MM.1S (cell line): ENCODE measurements around the gene ITK.

ENCODE experiments used
- DNase-seq: peaks from one replicate; pipeline ENCODE4 v3.0.0-alpha.2; 2015
- H2AFZ ChIP-seq: fragments of 300-600 bp; sonication (generic); 2 replicates; pipeline ENCODE4 v1.6.0; 2016; ENCODE audit warnings: antibody characterized with exemption, low read length
- H3F3A ChIP-seq: fragments of 300-600 bp; sonication (generic); 2 replicates; pipeline ENCODE4 v1.6.1; 2016; ENCODE audit warnings: mild to moderate bottlenecking, antibody characterized with exemption, low read length, moderate library complexity, mixed read lengths; ENCODE audit not compliant: insufficient read depth
- H3K27ac ChIP-seq: fragments of 300-600 bp; sonication (generic); 2 replicates; pipeline ENCODE4 v1.5.1; 2016; ENCODE audit warnings: mild to moderate bottlenecking, low read length
- H3K27me3 ChIP-seq: fragments of 300-600 bp; sonication (generic); replicated peaks from 2 replicates; pipeline ENCODE4 v1.6.0; 2016; ENCODE audit warnings: low read length; ENCODE audit not compliant: insufficient read depth
- H3K36me3 ChIP-seq: fragments of 300-600 bp; sonication (generic); replicated peaks from 2 replicates; pipeline ENCODE4 v1.6.1; 2016; ENCODE audit warnings: mild to moderate bottlenecking, low read length, mixed read lengths; ENCODE audit not compliant: insufficient read depth
- H3K4me1 ChIP-seq: fragments of 300-600 bp; sonication (generic); 2 replicates; pipeline ENCODE4 v1.6.1; 2016; ENCODE audit warnings: low read length, mixed read lengths
- H3K4me2 ChIP-seq: fragments of 300-600 bp; sonication (generic); 2 replicates; pipeline ENCODE4 v1.6.0; 2016; ENCODE audit warnings: low read depth, low read length
- H3K4me3 ChIP-seq: fragments of 300-600 bp; sonication (generic); 2 replicates; pipeline ENCODE4 v1.5.1; 2016; ENCODE audit warnings: low read length, mixed read lengths
- H3K79me2 ChIP-seq: fragments of 300-600 bp; sonication (generic); 2 replicates; pipeline ENCODE4 v1.6.1; 2016; ENCODE audit warnings: mixed run types, low read length, mixed read lengths
- H3K9ac ChIP-seq: fragments of 300-600 bp; sonication (generic); 2 replicates; pipeline ENCODE4 v1.6.1; 2016; ENCODE audit warnings: low read length, mixed read lengths
- H3K9me2 ChIP-seq: fragments of 300-600 bp; sonication (generic); replicated peaks from 2 replicates; pipeline ENCODE4 v1.6.1; 2016; ENCODE audit warnings: mild to moderate bottlenecking, low read length, mixed read lengths; ENCODE audit not compliant: insufficient read depth
- H3K9me3 ChIP-seq: fragments of 300-600 bp; sonication (generic); replicated peaks from 2 replicates; pipeline ENCODE4 v1.6.1; 2016; ENCODE audit warnings: mild to moderate bottlenecking, low read length, mixed read lengths; ENCODE audit not compliant: insufficient read depth
- H4K20me1 ChIP-seq: fragments of 300-600 bp; sonication (generic); 2 replicates; pipeline ENCODE4 v1.6.1; 2016; ENCODE audit warnings: mild to moderate bottlenecking, low read length, moderate library complexity, mixed read lengths; ENCODE audit not compliant: insufficient read depth
- CTCF ChIP-seq: fragments of 300-600 bp; sonication (generic); IDR thresholded peaks from 2 replicates; pipeline ENCODE4 v1.5.1; 2016; ENCODE audit warnings: antibody characterized with exemption, low read length, mixed read lengths
- EZH2 ChIP-seq: fragments of 300-600 bp; sonication (generic); optimal IDR thresholded peaks from 2 replicates; pipeline ENCODE3; 2017; ENCODE audit warnings: low read depth, mild to moderate bottlenecking, antibody characterized with exemption, low read length, mixed read lengths
- EZH2phosphoT487 ChIP-seq: fragments of 300-600 bp; sonication (generic); IDR thresholded peaks from 2 replicates; pipeline ENCODE4 v1.6.1; 2018; ENCODE audit warnings: antibody characterized with exemption, low read length

Gene ITK

GRCh38 chr5:157271740-157272271 is 91.2 kb downstream of the ITK start:
- Histone ChIP-seq H3F3A (peaks cover 28% of the 10 kb centered on the region), H3K9ac (peak overlapping the region; percentile 76), H3K79me2 (peaks cover 92% of the 10 kb centered on the region), H3K4me3 (peak overlapping the region; percentile 45), H2AFZ (no peak overlapping the region), H3K4me1 (peaks cover 67% of the 10 kb centered on the region), H3K4me2 (peak overlapping the region; percentile 91), H3K27me3 (no peaks in the 10 kb centered on the region), H3K27ac (peak overlapping the region; percentile 97), H3K36me3 (no peaks in the 10 kb centered on the region), H3K9me3 (no peaks in the 10 kb centered on the region), H4K20me1 (no peaks in the 10 kb centered on the region; the same call in 1 of the 2 replicates), H3K9me2 (no peaks in the 10 kb centered on the region)
- TF ChIP-seq EZH2phosphoT487: no peak
- TF ChIP-seq EZH2: no peak
- no peak for TF ChIP-seq CTCF
- peak; percentile 98 for DNase-seq

- Histone ChIP-seq H3K4me3 (peak overlapping the region; percentile 45; the same call in 1 of the 2 replicates), H3K4me2 (peak overlapping the region; percentile 91), H3K36me3 (no peaks in the 10 kb centered on the region), H4K20me1 (peaks cover under 1% of the 10 kb centered on the region; the same call in 1 of the 2 replicates), H3K9ac (peak overlapping the region; percentile 76; the same call in 1 of the 2 replicates), H3F3A (peaks cover 28% of the 10 kb centered on the region), H2AFZ (no peak overlapping the region), H3K4me1 (peaks cover 55% of the 10 kb centered on the region), H3K9me3 (no peaks in the 10 kb centered on the region), H3K27me3 (no peaks in the 10 kb centered on the region), H3K9me2 (no peaks in the 10 kb centered on the region), H3K79me2 (peaks cover 91% of the 10 kb centered on the region), H3K27ac (peak overlapping the region; percentile 97)
- DNase-seq: peak; percentile 63
- TF ChIP-seq CTCF (no peak), EZH2 (no peak), EZH2phosphoT487 (no peak)
These were observed 92.5 kb downstream of the ITK start for GRCh38 chr5:157273131-157273556.

- no peak for DNase-seq
- H3K79me2 ChIP-seq: peaks cover 91% of the 10 kb centered on the region
These were observed 94.8 kb downstream of the ITK start for GRCh38 chr5:157275403-157275802.

More at GRCh38 chr5:157275403-157275802, 94.8 kb downstream of the ITK start:
- H4K20me1 ChIP-seq: peaks cover 6% of the 10 kb centered on the region; the same call in 1 of the 2 replicates
- no peaks in the 10 kb centered on the region for H3K9me2 ChIP-seq
- no peak for TF ChIP-seq CTCF
- no peak for TF ChIP-seq EZH2phosphoT487
- H3K9ac ChIP-seq: no peak overlapping the region
- peaks cover 24% of the 10 kb centered on the region for H3F3A ChIP-seq
- no peaks in the 10 kb centered on the region for H3K9me3 ChIP-seq
- no peak overlapping the region for H3K27ac ChIP-seq
- no peaks in the 10 kb centered on the region for H3K27me3 ChIP-seq
- no peak overlapping the region for H3K4me3 ChIP-seq
- no peak overlapping the region for H3K4me2 ChIP-seq
- H3K4me1 ChIP-seq: peaks cover 36% of the 10 kb centered on the region
- H3K36me3 ChIP-seq: no peaks in the 10 kb centered on the region
- H2AFZ ChIP-seq: no peak overlapping the region
